Glutamatergic neuron (in vitro differentiated cells): Measurements from ENCODE around the gene DDX19B. TPM values are rescaled to one million over a fixed set of nuclear protein-coding genes. Genes with fewer than 3 reads are reported as not detected.
A peak's percentile ranks its signal among the peaks of the same experiment; 100 is the strongest.

Experiments
- DNase-seq: peaks from one replicate; pipeline ENCODE4 v3.0.0; 2022
- H3K27ac Mint-ChIP-seq: one replicate; pipeline ENCODE4 v1.8.0; 2020; ENCODE audit warnings: mild to moderate bottlenecking, mixed read lengths, inconsistent platforms; ENCODE audit not compliant: unreplicated experiment
- H3K27me3 Mint-ChIP-seq: one replicate; pipeline ENCODE4 v1.8.0; 2020; ENCODE audit warnings: mild to moderate bottlenecking, moderate library complexity, mixed read lengths, inconsistent platforms; ENCODE audit not compliant: unreplicated experiment
- H3K36me3 Mint-ChIP-seq: one replicate; pipeline ENCODE4 v1.8.0; 2020; ENCODE audit warnings: mild to moderate bottlenecking, mixed read lengths, inconsistent platforms; ENCODE audit not compliant: unreplicated experiment
- H3K4me1 Mint-ChIP-seq: one replicate; pipeline ENCODE4 v1.8.0; 2020; ENCODE audit warnings: mild to moderate bottlenecking, low read depth, mixed read lengths, inconsistent platforms; ENCODE audit not compliant: unreplicated experiment
- H3K4me3 Mint-ChIP-seq: one replicate; pipeline ENCODE4 v1.8.0; 2020; ENCODE audit warnings: mild to moderate bottlenecking, mixed read lengths, inconsistent platforms; ENCODE audit not compliant: unreplicated experiment
- H3K9me3 Mint-ChIP-seq: one replicate; pipeline ENCODE4 v1.8.0; 2020; ENCODE audit warnings: mild to moderate bottlenecking, moderate library complexity, mixed read lengths, inconsistent platforms; ENCODE audit not compliant: unreplicated experiment
- total RNA-seq: library from RNA; stranded (reverse); fragmentation: NEBNext Ultra II Directional; extraction: Animal tissue kit (Norgen Biotek cat#: 25700); gene quantifications from one replicate; pipeline ENCODE4 v1.2.1, GENCODE V29; 2021; ENCODE audit not compliant: unreplicated experiment
- TF ChIP-seq, protein P1 (sequence below): fragments of 200-600 bp; sonication (generic); IDR thresholded peaks from one replicate; pipeline ENCODE4 v1.5.0; 2021; ENCODE audit not compliant: partially characterized antibody, unreplicated experiment

Gene DDX19B
- total RNA-seq, 1 donor from 2014 or later = 50.4 TPM

- TF ChIP-seq, protein P1, sequence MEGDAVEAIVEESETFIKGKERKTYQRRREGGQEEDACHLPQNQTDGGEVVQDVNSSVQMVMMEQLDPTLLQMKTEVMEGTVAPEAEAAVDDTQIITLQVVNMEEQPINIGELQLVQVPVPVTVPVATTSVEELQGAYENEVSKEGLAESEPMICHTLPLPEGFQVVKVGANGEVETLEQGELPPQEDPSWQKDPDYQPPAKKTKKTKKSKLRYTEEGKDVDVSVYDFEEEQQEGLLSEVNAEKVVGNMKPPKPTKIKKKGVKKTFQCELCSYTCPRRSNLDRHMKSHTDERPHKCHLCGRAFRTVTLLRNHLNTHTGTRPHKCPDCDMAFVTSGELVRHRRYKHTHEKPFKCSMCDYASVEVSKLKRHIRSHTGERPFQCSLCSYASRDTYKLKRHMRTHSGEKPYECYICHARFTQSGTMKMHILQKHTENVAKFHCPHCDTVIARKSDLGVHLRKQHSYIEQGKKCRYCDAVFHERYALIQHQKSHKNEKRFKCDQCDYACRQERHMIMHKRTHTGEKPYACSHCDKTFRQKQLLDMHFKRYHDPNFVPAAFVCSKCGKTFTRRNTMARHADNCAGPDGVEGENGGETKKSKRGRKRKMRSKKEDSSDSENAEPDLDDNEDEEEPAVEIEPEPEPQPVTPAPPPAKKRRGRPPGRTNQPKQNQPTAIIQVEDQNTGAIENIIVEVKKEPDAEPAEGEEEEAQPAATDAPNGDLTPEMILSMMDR = peak; percentile 46
- H3K27me3 Mint-ChIP-seq = peaks cover 5% of the 10 kb centered on the region
- DNase-seq = peak; percentile 71
- peaks cover 3% of the 10 kb centered on the region for H3K4me1 Mint-ChIP-seq
- H3K36me3 Mint-ChIP-seq = no peaks in the 10 kb centered on the region
- peak overlapping the region; percentile 92 for H3K27ac Mint-ChIP-seq
- H3K9me3 Mint-ChIP-seq = peaks cover 8% of the 10 kb centered on the region
- peak overlapping the region; percentile 82 for H3K4me3 Mint-ChIP-seq
Observed at GRCh38 chr16:70252355-70252988, 46.5 kb upstream of the DDX19B start.

DNA sequence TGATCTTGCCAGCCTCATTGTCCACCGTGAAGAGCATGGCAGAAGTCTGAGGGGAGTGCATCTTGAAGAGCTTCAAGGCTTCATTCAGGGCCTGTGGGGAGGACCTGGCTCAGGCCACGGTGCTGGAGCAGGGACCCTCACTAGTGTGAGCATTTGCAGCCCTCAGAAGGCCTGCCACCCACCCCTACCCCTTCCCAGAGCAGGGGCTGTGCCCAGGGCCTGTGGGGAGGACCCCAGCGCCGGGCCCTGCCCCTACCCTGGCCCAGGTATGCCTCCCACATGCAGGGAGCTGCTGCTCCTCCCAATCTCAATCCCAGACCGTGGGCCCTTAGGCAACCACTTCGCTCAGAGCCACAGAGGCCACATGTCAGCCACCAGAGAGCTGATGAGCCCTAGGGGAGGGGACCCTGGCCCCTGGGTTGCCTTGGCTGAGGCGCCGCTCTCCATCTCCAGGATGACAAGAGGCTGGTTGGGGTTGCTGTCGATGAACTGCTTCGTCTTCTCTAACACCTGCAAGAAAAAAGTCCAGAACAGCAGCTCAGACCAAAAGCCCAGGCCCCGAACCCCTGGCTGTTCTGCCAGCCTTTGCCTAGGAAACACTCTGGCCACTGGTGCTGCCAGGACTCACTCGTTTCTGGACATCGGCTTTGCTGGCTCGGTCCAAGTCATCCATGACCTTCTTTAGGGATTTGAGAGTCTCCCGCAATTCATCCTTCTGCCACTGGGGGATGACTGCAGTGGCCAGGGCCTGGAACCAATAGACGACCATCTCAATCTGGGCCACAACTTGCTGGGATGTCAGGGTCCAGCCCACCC lies 45.5 kb upstream of the DDX19B start:
- H3K27me3 Mint-ChIP-seq = peaks cover 5% of the 10 kb centered on the region
- H3K4me1 Mint-ChIP-seq = peaks cover 3% of the 10 kb centered on the region
- no peaks in the 10 kb centered on the region for H3K36me3 Mint-ChIP-seq
- no peak overlapping the region for H3K4me3 Mint-ChIP-seq
- peak; percentile 63 for DNase-seq
- no peak overlapping the region for H3K27ac Mint-ChIP-seq
- H3K9me3 Mint-ChIP-seq = peaks cover 11% of the 10 kb centered on the region
- TF ChIP-seq, protein P1 = peak; percentile 75

DNA sequence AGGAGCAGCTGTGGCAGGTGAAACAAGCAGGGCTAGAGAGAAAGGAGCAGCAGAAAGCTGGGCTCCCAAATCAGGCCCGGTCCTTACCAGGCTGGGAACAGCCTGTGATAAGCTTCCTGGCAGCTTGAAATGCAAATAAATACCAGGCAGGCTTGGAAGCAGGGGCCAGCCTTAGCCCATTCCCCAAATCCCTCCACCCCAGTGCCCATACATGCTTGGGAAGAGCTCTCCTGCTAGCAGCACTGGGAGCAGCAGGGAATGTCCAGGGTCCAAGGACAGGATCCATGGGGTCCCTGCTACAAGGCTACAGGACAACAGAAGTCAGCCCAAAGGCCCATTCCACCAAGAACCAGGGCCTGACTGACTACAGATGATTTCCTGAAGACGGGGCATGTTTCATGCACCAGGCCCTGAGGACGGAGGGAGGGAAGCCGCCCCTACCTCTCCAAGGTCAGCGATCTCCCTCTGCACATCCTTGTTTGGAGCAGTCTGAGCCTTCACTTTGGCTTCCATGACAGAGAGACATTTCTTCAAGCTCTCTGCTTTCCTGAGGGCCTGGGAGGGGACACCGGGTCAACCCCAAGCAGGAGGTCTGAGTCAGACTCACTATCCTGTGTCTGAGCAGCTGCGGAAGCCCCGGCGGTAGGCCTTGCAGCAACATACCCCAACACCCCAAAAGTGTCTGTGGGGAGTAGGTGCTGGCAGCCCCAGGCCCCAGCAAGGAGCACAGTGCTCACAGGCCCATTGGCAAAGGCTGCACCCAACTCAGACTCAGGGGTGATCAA lies 44.6 kb upstream of the DDX19B start:
- DNase-seq = no peak
- Mint-ChIP-seq H3K4me3 (no peak overlapping the region), H3K4me1 (peaks cover 2% of the 10 kb centered on the region), H3K36me3 (no peaks in the 10 kb centered on the region), H3K27me3 (peaks cover 5% of the 10 kb centered on the region), H3K27ac (no peak overlapping the region), H3K9me3 (peaks cover 13% of the 10 kb centered on the region)
- TF ChIP-seq, protein P1 = peak; percentile 35

- Mint-ChIP-seq H3K4me1 (no peaks in the 10 kb centered on the region), H3K27me3 (peaks cover 5% of the 10 kb centered on the region), H3K9me3 (peaks cover 13% of the 10 kb centered on the region), H3K4me3 (no peak overlapping the region), H3K27ac (no peak overlapping the region), H3K36me3 (no peaks in the 10 kb centered on the region)
- DNase-seq = no peak
- TF ChIP-seq, protein P1 = no peak
Observed at GRCh38 chr16:70254965-70255286, 44.1 kb upstream of the DDX19B start.
